Adrenal gland (tissue), 5 donors: Measurements from ENCODE around the gene NACC2.

Experiments used
- CTCF ChIP-seq, 6 experiments: fragments of 450-650 bp in 4 of 6; fragments of 200-600 bp in 2 of 6; sonication (generic) in 1 of 6; IDR thresholded peaks; 1 replicate in 5 of 6; 2 replicates in 1 of 6; pipeline versions ENCODE4 v1.5.1 to v1.8.0; 2016 to 2021; ENCODE audit warnings: antibody characterized with exemption in 6 of 6, mild to moderate bottlenecking in 2 of 6, moderate library complexity in 1 of 6
- POLR2A ChIP-seq, 2 donors: fragments of 450-650 bp; IDR thresholded peaks; one replicate each; pipeline ENCODE4 v1.6.1; 2017; ENCODE audit warnings: antibody characterized with exemption in 2 of 2, mild to moderate bottlenecking in 2 of 2, moderate library complexity in 1 of 2
- donor health status: DM: no; HTN: no; CAD: no.

GRCh38 chr9:136061405-136061804, 33.7 kb downstream of the NACC2 start:
- TF ChIP-seq CTCF (IDR thresholded peaks at IDR 0.05) (no peak), POLR2A (IDR thresholded peaks at IDR 0.05) (no peak)
